ENCODE results near the gene NPTX1.

Gene NPTX1

DNA sequence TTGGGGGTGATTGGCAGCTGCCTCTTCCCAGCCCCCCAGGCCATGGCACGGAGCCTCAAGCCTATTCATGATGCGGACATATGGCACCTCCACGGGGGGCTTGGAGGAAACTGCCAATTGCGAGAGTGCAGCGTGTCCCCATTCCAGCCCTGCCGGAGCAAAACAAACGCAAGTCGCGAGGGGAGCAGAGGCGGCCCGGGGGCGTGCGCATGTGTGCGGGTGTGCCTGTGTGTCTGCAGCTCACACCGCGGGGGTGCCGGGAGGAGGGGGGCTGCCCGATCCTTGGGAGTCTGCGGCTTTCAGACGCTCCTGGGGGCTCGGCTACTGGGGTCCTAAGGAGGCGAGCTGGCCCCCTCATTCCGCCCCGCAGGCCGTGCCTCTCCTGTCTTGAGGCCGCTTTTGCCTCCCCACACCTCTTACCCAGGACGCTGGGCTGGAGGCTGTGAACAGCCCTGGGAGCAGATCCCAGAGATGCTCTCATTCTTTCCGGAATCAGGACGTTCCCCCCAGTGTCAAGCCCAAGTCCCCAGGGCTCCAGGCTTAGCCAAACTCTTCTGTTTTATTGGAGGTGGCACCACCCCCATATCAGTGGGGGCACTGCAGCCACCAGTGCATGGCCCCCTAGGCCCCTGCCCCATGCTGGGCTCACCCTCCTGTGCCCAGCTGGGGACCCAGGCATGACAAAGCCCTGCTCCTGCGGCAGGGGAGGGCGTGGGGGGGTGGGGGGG lies 32.3 kb downstream of the NPTX1 start:
- no peak overlapping the region for H3K4me3 ChIP-seq (ENCODE audit: low read depth in 1 of 2, low read length in 2 of 2)
- no peak overlapping the region for H3K27ac ChIP-seq (ENCODE audit: low read depth, low read length)
- H3K27me3 ChIP-seq (ENCODE audit: control insufficient read depth in 1 of 2, insufficient read depth in 2 of 2, low read length in 2 of 2): no peaks in the 10 kb centered on the region
- H3K4me1 ChIP-seq (ENCODE audit: control insufficient read depth in 1 of 2, insufficient read depth in 2 of 2, low read length in 2 of 2): no peaks in the 10 kb centered on the region
- no peak overlapping the region for H3K9ac ChIP-seq (ENCODE audit: low read depth in 1 of 2, low read length in 2 of 2)
- no peaks in the 10 kb centered on the region for H3K9me3 ChIP-seq (ENCODE audit: control insufficient read depth in 1 of 2, low read length in 2 of 2)
- no peaks in the 10 kb centered on the region for H3K36me3 ChIP-seq (ENCODE audit: control insufficient read depth in 1 of 2, insufficient read depth in 2 of 2, low read length in 2 of 2)

DNA sequence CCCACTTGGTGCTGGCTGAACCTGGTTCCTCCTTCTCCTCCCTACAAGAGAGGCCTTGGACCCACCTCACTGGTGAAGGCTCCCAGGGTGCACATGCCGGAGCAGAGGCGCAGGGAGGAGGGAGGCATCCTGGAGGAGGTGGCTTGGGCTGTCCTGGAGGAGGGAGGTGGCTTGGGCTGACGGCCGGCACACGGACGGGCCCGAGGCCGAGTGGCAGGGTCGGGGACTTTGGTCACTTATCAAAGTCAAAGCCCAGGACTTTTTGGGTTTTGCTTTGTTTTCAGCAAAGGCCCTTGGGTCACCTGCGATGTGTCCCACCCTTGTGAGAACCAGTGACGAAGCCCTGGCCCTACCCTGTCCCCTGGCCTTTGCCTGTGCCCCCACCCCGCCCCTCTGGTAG lies 32.9 kb downstream of the NPTX1 start:
- Histone ChIP-seq H3K36me3 (ENCODE audit: control insufficient read depth in 1 of 2, insufficient read depth in 2 of 2, low read length in 2 of 2) (no peaks in the 10 kb centered on the region), H3K4me3 (ENCODE audit: low read depth in 1 of 2, low read length in 2 of 2) (no peak overlapping the region), H3K4me1 (ENCODE audit: control insufficient read depth in 1 of 2, insufficient read depth in 2 of 2, low read length in 2 of 2) (no peaks in the 10 kb centered on the region), H3K27ac (ENCODE audit: low read depth, low read length) (no peak overlapping the region), H3K9ac (ENCODE audit: low read depth in 1 of 2, low read length in 2 of 2) (no peak overlapping the region), H3K27me3 (ENCODE audit: control insufficient read depth in 1 of 2, insufficient read depth in 2 of 2, low read length in 2 of 2) (no peaks in the 10 kb centered on the region), H3K9me3 (ENCODE audit: control insufficient read depth in 1 of 2, low read length in 2 of 2) (no peaks in the 10 kb centered on the region)

DNA sequence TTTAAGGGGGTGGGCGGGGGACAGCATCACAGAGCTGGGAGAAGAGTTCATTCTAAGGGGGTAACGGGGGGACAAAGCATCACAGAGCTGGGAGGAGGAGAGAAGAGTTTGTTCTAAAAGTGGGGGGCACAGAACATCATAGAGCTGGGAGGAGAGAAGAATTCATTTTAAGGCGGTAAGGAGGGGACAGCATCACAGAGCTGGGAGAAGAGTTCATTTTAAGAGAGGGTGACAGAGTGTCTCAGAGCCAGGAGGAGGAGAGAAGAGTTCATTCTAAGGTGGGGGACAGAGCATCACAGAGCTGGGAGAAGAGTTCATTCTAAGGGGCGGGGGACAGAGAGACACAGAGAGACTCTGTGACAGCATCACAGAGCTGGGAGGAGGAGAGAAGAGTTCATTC lies 33.6 kb downstream of the NPTX1 start:
- Histone ChIP-seq H3K36me3 (ENCODE audit: control insufficient read depth in 1 of 2, insufficient read depth in 2 of 2, low read length in 2 of 2) (no peaks in the 10 kb centered on the region), H3K9me3 (ENCODE audit: control insufficient read depth in 1 of 2, low read length in 2 of 2) (no peaks in the 10 kb centered on the region), H3K27ac (ENCODE audit: low read depth, low read length) (no peak overlapping the region), H3K9ac (ENCODE audit: low read depth in 1 of 2, low read length in 2 of 2) (no peak overlapping the region), H3K4me1 (ENCODE audit: control insufficient read depth in 1 of 2, insufficient read depth in 2 of 2, low read length in 2 of 2) (no peaks in the 10 kb centered on the region), H3K27me3 (ENCODE audit: control insufficient read depth in 1 of 2, insufficient read depth in 2 of 2, low read length in 2 of 2) (no peaks in the 10 kb centered on the region), H3K4me3 (ENCODE audit: low read depth in 1 of 2, low read length in 2 of 2) (no peak overlapping the region)

DNA sequence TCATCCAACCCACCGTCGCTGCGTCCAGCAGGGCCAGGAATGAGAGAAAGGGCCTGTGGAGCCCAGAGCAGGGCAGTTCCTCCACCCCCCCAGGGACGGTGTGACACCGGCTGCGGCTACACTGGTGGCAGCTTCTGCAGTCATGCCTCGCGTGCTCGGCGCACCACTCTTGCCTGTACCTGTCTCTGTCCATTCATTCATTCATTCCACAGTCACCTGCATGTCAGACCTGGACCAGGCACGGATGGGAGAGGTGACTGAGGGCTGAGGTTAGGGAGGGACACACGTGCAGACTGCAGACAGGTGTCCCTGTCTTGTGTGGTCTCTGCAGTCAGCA lies 34.1 kb downstream of the NPTX1 start:
- H3K4me3 ChIP-seq (ENCODE audit: low read depth in 1 of 2, low read length in 2 of 2): no peak overlapping the region
- H3K9ac ChIP-seq (ENCODE audit: low read depth in 1 of 2, low read length in 2 of 2): no peak overlapping the region
- H3K36me3 ChIP-seq (ENCODE audit: control insufficient read depth in 1 of 2, insufficient read depth in 2 of 2, low read length in 2 of 2): no peaks in the 10 kb centered on the region
- H3K27ac ChIP-seq (ENCODE audit: low read depth, low read length): no peak overlapping the region
- H3K9me3 ChIP-seq (ENCODE audit: control insufficient read depth in 1 of 2, low read length in 2 of 2): no peaks in the 10 kb centered on the region
- H3K4me1 ChIP-seq (ENCODE audit: control insufficient read depth in 1 of 2, insufficient read depth in 2 of 2, low read length in 2 of 2): no peaks in the 10 kb centered on the region
- H3K27me3 ChIP-seq (ENCODE audit: control insufficient read depth in 1 of 2, insufficient read depth in 2 of 2, low read length in 2 of 2): no peaks in the 10 kb centered on the region

DNA sequence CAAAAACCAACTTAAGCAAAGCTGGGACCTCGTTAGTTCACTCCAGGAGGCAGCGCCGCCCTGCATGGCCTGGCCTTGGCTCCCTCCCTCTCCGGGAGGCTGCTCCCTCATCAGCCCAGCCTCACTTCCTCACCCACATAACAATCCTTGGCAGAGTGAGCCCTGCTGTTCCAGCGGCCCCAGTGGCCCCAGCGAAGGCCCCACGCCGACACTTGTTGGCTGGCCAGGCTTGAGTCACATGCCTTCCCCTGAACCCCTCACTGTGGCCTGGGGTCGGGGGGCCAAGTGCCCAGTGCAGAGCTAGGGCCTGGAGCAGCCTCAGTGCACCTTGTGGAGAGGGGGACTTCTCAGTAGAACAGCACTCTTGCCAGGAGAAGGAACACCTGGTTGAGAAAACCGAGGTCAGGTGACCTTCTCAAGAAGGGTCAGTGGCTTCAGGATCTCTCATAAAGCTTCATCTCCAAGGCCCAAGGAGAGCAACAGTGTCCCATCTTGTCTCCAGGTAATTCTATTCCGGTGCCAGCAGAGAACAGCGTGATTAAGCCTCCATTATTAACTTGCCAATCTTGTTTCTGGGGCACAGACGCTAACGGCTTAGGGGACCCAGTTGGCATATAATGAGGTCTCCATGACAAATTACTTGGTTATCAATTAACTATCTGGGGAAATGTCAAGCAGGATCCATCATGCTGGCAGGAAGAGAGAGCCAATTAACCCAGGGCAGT lies 34.6 kb downstream of the NPTX1 start:
- no peak overlapping the region for H3K27ac ChIP-seq (ENCODE audit: low read depth, low read length)
- H3K9me3 ChIP-seq (ENCODE audit: control insufficient read depth in 1 of 2, low read length in 2 of 2): no peaks in the 10 kb centered on the region
- H3K36me3 ChIP-seq (ENCODE audit: control insufficient read depth in 1 of 2, insufficient read depth in 2 of 2, low read length in 2 of 2): no peaks in the 10 kb centered on the region
- H3K27me3 ChIP-seq (ENCODE audit: control insufficient read depth in 1 of 2, insufficient read depth in 2 of 2, low read length in 2 of 2): no peaks in the 10 kb centered on the region
- no peaks in the 10 kb centered on the region for H3K4me1 ChIP-seq (ENCODE audit: control insufficient read depth in 1 of 2, insufficient read depth in 2 of 2, low read length in 2 of 2)
- H3K4me3 ChIP-seq (ENCODE audit: low read depth in 1 of 2, low read length in 2 of 2): no peak overlapping the region
- H3K9ac ChIP-seq (ENCODE audit: low read depth in 1 of 2, low read length in 2 of 2): no peak overlapping the region

DNA sequence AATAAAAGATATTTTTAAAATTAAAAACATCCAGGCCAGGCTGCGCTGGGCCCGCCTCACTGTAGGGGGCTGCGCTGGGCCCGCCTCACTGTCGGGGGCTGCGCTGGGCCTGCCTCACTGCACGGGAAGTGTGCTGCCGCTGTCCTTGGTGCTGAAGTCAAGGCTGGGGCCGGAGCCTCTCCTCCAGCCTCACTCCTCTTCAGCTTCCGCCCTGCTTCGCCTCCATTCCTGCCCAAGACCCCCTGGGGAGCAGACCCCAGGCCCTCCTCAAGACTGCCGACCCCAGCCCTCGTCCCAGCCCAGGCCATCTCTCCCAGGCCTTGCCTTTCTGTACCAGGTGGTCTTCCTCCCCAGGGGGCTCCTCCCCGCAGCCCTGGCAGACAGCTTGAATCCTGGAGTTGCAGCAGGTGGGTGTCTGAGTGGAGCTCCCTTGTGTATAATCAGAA lies 35.3 kb downstream of the NPTX1 start:
- Histone ChIP-seq H3K36me3 (ENCODE audit: control insufficient read depth in 1 of 2, insufficient read depth in 2 of 2, low read length in 2 of 2) (no peaks in the 10 kb centered on the region), H3K4me1 (ENCODE audit: control insufficient read depth in 1 of 2, insufficient read depth in 2 of 2, low read length in 2 of 2) (no peaks in the 10 kb centered on the region), H3K4me3 (ENCODE audit: low read depth in 1 of 2, low read length in 2 of 2) (no peak overlapping the region), H3K9ac (ENCODE audit: low read depth in 1 of 2, low read length in 2 of 2) (no peak overlapping the region), H3K27me3 (ENCODE audit: control insufficient read depth in 1 of 2, insufficient read depth in 2 of 2, low read length in 2 of 2) (no peaks in the 10 kb centered on the region), H3K27ac (ENCODE audit: low read depth, low read length) (no peak overlapping the region), H3K9me3 (ENCODE audit: control insufficient read depth in 1 of 2, low read length in 2 of 2) (no peaks in the 10 kb centered on the region)

DNA sequence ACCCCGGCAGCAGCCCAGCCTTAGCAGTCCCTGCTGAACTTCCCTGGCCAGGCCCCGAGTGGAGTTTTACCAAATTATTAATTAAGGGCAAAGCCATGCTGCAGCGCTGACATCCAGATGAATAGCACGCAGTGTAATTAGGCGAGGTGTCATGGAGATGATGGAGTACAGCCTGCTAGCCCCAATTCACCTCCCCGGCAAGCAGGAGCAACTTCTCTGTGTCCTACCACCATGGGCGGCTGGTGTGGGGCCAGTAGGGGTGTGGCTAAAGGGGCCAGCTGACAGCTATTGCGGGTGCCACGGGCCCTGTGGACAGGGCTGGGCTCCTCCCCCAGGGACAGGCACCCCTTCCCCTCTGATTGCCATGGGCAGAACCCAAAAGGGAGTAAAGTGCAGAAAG lies 36.9 kb downstream of the NPTX1 start:
- H3K9me3 ChIP-seq (ENCODE audit: control insufficient read depth in 1 of 2, low read length in 2 of 2): no peaks in the 10 kb centered on the region
- no peaks in the 10 kb centered on the region for H3K4me1 ChIP-seq (ENCODE audit: control insufficient read depth in 1 of 2, insufficient read depth in 2 of 2, low read length in 2 of 2)
- no peaks in the 10 kb centered on the region for H3K36me3 ChIP-seq (ENCODE audit: control insufficient read depth in 1 of 2, insufficient read depth in 2 of 2, low read length in 2 of 2)
- no peaks in the 10 kb centered on the region for H3K27me3 ChIP-seq (ENCODE audit: control insufficient read depth in 1 of 2, insufficient read depth in 2 of 2, low read length in 2 of 2)
- no peak overlapping the region for H3K27ac ChIP-seq (ENCODE audit: low read depth, low read length)
- no peak overlapping the region for H3K4me3 ChIP-seq (ENCODE audit: low read depth in 1 of 2, low read length in 2 of 2)
- no peak overlapping the region for H3K9ac ChIP-seq (ENCODE audit: low read depth in 1 of 2, low read length in 2 of 2)

DNA sequence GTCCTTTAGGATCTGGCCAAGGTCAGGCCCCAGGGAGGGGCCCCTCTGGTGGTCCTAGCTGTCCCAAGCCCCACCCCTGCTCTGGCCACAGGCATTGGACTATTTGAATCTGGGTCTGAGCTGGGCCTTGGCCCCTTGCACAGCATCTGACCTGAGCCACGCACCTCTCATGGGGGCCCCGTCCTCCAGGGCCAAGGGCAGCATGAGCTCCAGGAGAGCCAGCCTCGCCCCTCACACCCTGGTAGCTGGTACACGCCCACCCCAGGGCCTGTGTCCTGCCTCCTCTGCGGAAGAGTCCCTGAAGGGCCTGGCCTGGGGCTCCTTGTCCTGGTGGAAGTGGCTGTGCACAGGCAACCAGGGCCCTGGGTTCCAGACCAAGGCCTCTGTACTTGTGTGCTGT lies 37.6 kb downstream of the NPTX1 start:
- no peaks in the 10 kb centered on the region for H3K27me3 ChIP-seq (ENCODE audit: control insufficient read depth in 1 of 2, insufficient read depth in 2 of 2, low read length in 2 of 2)
- H3K27ac ChIP-seq (ENCODE audit: low read depth, low read length): no peak overlapping the region
- H3K9me3 ChIP-seq (ENCODE audit: control insufficient read depth in 1 of 2, low read length in 2 of 2): no peaks in the 10 kb centered on the region
- no peak overlapping the region for H3K4me3 ChIP-seq (ENCODE audit: low read depth in 1 of 2, low read length in 2 of 2)
- no peaks in the 10 kb centered on the region for H3K36me3 ChIP-seq (ENCODE audit: control insufficient read depth in 1 of 2, insufficient read depth in 2 of 2, low read length in 2 of 2)
- H3K9ac ChIP-seq (ENCODE audit: low read depth in 1 of 2, low read length in 2 of 2): no peak overlapping the region
- no peaks in the 10 kb centered on the region for H3K4me1 ChIP-seq (ENCODE audit: control insufficient read depth in 1 of 2, insufficient read depth in 2 of 2, low read length in 2 of 2)

DNA sequence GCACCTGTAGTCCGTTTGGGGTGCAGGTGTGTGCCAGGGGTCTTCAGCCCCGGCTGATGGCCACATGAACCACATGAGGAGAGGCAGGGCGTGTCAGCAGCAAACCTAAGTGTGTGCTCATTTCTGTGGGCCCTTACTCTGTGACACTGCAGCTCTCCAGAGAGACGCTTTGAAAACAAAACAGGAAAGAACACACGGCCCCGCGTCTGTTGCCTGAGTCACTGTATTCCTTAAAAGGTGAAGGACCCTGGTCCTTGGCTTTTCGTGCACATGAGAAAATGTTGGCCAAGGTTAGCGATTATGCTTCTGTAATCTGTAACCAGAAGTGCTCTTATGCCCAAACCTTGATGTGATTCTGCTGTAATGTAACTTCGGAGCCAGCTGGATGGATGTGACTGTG lies 38.9 kb downstream of the NPTX1 start:
- no peak overlapping the region for H3K4me3 ChIP-seq (ENCODE audit: low read depth in 1 of 2, low read length in 2 of 2)

DNA sequence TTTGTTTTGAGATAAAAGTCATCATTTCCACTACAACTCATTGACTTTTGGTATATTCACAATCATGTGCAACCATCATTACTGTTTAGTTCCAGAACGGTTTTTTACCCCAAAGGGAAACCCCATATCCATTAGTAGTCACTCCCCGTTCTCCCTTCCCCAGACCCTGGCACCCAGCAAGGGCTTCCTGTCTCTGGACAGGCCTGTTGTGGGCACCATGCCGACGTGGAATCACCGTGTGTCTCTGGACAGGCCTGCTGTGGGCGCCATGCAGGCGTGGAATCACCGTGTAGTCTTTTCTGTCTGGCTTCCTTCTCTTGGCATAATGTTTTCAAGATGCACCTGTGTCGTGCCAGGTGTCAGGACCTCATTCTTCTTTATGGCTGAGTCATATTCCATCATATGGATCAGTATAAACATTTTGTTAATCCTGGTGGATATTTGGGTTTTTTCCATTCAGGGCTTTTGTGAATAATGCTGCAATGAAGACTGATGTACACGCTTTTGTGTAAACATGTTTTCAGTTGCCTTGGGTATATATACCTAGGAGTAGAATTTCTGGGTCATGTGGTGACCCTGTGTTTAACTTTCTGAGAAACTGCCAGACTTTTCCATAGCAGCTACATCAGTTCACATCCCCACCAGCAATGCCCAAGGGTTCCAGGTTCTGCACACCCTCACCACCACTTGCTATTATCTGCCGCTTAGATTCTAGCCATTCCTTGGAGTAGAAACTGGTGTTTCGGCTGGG lies 42.3 kb downstream of the NPTX1 start:
- Histone ChIP-seq H3K4me1 (ENCODE audit: control insufficient read depth in 1 of 2, insufficient read depth in 2 of 2, low read length in 2 of 2) (no peaks in the 10 kb centered on the region), H3K9me3 (ENCODE audit: control insufficient read depth in 1 of 2, low read length in 2 of 2) (no peaks in the 10 kb centered on the region), H3K4me3 (ENCODE audit: low read depth in 1 of 2, low read length in 2 of 2) (no peak overlapping the region), H3K27me3 (ENCODE audit: control insufficient read depth in 1 of 2, insufficient read depth in 2 of 2, low read length in 2 of 2) (no peaks in the 10 kb centered on the region), H3K27ac (ENCODE audit: low read depth, low read length) (no peak overlapping the region), H3K9ac (ENCODE audit: low read depth in 1 of 2, low read length in 2 of 2) (no peak overlapping the region), H3K36me3 (ENCODE audit: control insufficient read depth in 1 of 2, insufficient read depth in 2 of 2, low read length in 2 of 2) (no peaks in the 10 kb centered on the region)

More for the DNA sequence above, 38.9 kb downstream of the NPTX1 start:
- Histone ChIP-seq H3K9me3 (ENCODE audit: control insufficient read depth in 1 of 2, low read length in 2 of 2) (no peaks in the 10 kb centered on the region), H3K4me1 (ENCODE audit: control insufficient read depth in 1 of 2, insufficient read depth in 2 of 2, low read length in 2 of 2) (no peaks in the 10 kb centered on the region), H3K27ac (ENCODE audit: low read depth, low read length) (no peak overlapping the region), H3K9ac (ENCODE audit: low read depth in 1 of 2, low read length in 2 of 2) (no peak overlapping the region), H3K27me3 (ENCODE audit: control insufficient read depth in 1 of 2, insufficient read depth in 2 of 2, low read length in 2 of 2) (no peaks in the 10 kb centered on the region), H3K36me3 (ENCODE audit: control insufficient read depth in 1 of 2, insufficient read depth in 2 of 2, low read length in 2 of 2) (no peaks in the 10 kb centered on the region)

Data from duodenal mucosa (tissue), 2 donors.